Osteocyte (in vitro differentiated cells): ENCODE results near the gene PARD3B. TPM values are rescaled to one million over a fixed set of nuclear protein-coding genes. Genes with fewer than 3 reads are reported as not detected.

ENCODE experiments used
- DNase-seq: peaks from one replicate; pipeline ENCODE4 v3.0.0; 2021; ENCODE audit warnings: mixed read lengths; ENCODE audit not compliant: unreplicated experiment; ENCODE audit errors: extremely low spot score
- H3K27ac Mint-ChIP-seq: one replicate; pipeline ENCODE4 v1.8.0; 2021; ENCODE audit warnings: mild to moderate bottlenecking, mixed read lengths; ENCODE audit not compliant: unreplicated experiment
- H3K27me3 Mint-ChIP-seq: one replicate; pipeline ENCODE4 v1.8.0; 2021; ENCODE audit warnings: mixed read lengths; ENCODE audit not compliant: unreplicated experiment
- H3K36me3 Mint-ChIP-seq: one replicate; pipeline ENCODE4 v1.8.0; 2021; ENCODE audit warnings: mixed read lengths; ENCODE audit not compliant: unreplicated experiment
- H3K4me1 Mint-ChIP-seq: one replicate; pipeline ENCODE4 v1.8.0; 2021; ENCODE audit warnings: mixed read lengths; ENCODE audit not compliant: unreplicated experiment
- H3K4me3 Mint-ChIP-seq: one replicate; pipeline ENCODE4 v1.8.0; 2021; ENCODE audit warnings: mild to moderate bottlenecking, moderate library complexity, mixed read lengths; ENCODE audit not compliant: unreplicated experiment
- H3K9me3 Mint-ChIP-seq: one replicate; pipeline ENCODE4 v1.8.0; 2021; ENCODE audit warnings: mixed read lengths; ENCODE audit not compliant: unreplicated experiment
- total RNA-seq: library from RNA; stranded (reverse); gene quantifications from 2 replicates; pipeline ENCODE4 v1.2.1, GENCODE V29; 2021
- TF ChIP-seq, protein P1 (sequence below): fragments of 200-600 bp; sonication (generic); IDR thresholded peaks from 2 replicates; pipeline ENCODE4 v1.5.0; 2021; ENCODE audit warnings: antibody characterized with exemption, mild to moderate bottlenecking, moderate library complexity

The PARD3B gene
- total RNA-seq, 1 donor from 2014 or later: 26.7 TPM

DNA sequence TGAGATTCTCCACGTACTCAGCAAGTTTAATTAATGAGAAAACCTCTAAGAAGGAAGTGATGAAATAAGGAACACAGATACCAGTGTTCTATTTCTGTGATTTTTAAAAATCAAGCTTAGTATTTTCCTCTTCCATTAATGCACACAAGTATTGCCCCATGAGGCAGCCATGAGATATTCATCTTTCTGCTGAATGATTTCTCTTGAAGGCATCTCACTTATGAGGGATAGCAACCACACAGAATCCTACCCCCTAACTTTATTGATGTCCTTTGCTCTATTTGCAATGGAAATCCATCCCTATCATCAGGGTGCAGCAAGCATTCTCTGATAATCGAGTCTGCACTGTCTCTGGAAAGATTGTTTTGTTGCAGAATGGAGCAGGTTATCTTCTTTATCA lies 893.0 kb downstream of the PARD3B start:
- no peaks in the 10 kb centered on the region for H3K4me1 Mint-ChIP-seq
- no peaks in the 10 kb centered on the region for H3K27me3 Mint-ChIP-seq
- peaks cover 11% of the 10 kb centered on the region for H3K36me3 Mint-ChIP-seq
- H3K4me3 Mint-ChIP-seq: no peak overlapping the region
- no peak for DNase-seq
- TF ChIP-seq, protein P1, sequence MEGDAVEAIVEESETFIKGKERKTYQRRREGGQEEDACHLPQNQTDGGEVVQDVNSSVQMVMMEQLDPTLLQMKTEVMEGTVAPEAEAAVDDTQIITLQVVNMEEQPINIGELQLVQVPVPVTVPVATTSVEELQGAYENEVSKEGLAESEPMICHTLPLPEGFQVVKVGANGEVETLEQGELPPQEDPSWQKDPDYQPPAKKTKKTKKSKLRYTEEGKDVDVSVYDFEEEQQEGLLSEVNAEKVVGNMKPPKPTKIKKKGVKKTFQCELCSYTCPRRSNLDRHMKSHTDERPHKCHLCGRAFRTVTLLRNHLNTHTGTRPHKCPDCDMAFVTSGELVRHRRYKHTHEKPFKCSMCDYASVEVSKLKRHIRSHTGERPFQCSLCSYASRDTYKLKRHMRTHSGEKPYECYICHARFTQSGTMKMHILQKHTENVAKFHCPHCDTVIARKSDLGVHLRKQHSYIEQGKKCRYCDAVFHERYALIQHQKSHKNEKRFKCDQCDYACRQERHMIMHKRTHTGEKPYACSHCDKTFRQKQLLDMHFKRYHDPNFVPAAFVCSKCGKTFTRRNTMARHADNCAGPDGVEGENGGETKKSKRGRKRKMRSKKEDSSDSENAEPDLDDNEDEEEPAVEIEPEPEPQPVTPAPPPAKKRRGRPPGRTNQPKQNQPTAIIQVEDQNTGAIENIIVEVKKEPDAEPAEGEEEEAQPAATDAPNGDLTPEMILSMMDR: no peak
- H3K27ac Mint-ChIP-seq: no peak overlapping the region
- peaks cover 5% of the 10 kb centered on the region for H3K9me3 Mint-ChIP-seq

DNA sequence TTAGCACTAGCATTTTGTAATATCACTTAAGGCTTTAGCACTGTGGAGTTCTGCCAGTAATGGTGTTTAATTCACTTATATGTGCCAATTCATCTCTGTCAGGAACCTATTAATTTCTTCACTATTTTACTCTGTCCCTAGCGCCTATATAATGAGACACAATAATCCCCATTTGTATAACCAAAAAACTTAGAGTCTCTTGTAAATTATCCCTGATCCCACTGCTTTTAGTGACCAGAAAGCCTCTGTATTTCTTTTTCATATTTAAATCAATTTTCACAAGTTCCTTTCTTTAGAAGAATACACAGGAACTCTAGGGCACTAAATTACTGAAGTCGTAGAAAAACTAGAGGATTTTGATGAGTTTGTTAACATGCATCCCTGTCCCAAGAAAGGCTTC lies 894.3 kb downstream of the PARD3B start:
- Mint-ChIP-seq H3K27me3 (no peaks in the 10 kb centered on the region), H3K4me3 (no peak overlapping the region), H3K9me3 (peaks cover 8% of the 10 kb centered on the region), H3K36me3 (peaks cover 13% of the 10 kb centered on the region), H3K27ac (no peak overlapping the region), H3K4me1 (no peaks in the 10 kb centered on the region)
- DNase-seq: no peak
- TF ChIP-seq, protein P1: no peak

DNA sequence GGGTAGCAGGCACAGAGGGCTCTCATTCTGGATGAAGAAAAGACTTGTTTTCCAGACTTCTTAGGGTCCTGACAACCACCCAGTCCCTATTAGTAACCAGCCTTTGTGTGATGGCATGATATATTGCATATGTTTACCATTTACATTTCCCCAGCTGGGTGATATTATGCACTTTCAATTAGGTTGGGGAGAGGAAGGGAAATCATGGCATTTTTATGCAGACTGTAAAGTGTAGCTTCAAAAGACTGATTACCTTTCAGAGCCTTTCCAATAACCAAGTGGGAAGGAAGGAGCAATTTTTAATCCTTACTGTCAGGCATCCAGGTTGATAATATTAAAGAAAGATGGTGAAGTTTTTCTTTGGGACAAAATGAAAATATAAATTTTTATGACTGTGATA lies 896.2 kb downstream of the PARD3B start:
- DNase-seq: no peak
- TF ChIP-seq, protein P1: no peak
- Mint-ChIP-seq H3K4me3 (no peak overlapping the region), H3K27ac (no peak overlapping the region), H3K36me3 (peaks cover 16% of the 10 kb centered on the region), H3K27me3 (no peaks in the 10 kb centered on the region), H3K9me3 (peaks cover 8% of the 10 kb centered on the region), H3K4me1 (no peaks in the 10 kb centered on the region)

DNA sequence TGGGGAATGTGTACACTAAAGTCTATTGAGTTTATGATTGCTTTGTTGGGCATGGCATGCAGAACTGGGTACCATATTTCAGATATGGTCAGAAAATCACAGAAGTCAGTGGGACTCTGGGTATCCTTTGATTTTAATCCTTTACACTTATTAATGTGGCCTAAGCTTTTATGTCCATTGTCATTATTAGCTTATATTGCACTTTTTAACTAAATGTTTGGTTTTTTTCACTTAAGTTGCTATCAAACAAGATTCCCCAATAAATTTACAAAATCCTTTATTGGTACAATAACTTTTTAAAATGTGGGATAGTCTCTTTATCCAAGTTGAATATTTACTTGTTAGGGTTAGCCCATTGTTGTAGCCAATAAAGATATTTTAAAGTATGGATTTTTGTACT lies 902.9 kb downstream of the PARD3B start:
- no peak for DNase-seq
- TF ChIP-seq, protein P1: no peak
- peaks cover 4% of the 10 kb centered on the region for H3K9me3 Mint-ChIP-seq
- no peaks in the 10 kb centered on the region for H3K27me3 Mint-ChIP-seq
- H3K36me3 Mint-ChIP-seq: peaks cover 9% of the 10 kb centered on the region
- no peak overlapping the region for H3K4me3 Mint-ChIP-seq
- no peaks in the 10 kb centered on the region for H3K4me1 Mint-ChIP-seq
- no peak overlapping the region for H3K27ac Mint-ChIP-seq

DNA sequence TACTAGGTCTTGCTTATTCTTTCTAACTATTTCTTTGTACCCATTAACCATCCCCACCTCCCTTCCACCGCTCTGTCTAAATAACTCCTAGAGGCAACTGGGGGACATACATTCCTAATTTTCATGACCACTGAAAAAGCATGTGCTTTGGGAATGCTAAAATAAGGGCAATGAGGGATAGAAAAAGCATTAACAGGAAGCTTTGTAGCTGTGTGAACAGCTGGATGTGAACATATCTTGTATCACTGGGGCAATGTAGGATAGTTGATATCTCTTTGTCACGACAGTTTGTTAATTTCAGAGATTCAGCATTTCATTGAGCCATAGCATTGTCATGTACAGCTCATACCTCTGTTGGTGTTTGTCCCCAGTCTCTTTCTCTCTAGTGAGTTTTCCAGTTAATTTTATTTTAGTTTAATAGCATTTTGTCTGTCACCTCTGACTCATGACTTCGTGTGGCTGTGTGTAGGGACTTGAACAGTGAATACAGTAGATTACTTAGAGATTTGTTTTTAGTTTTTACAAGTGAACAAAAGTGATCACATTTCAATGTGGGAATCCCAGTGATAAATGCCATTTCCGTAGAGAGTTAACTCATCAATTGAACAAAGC lies 906.7 kb downstream of the PARD3B start:
- DNase-seq: no peak
- H3K27me3 Mint-ChIP-seq: no peaks in the 10 kb centered on the region
- no peak overlapping the region for H3K4me3 Mint-ChIP-seq
- no peak overlapping the region for H3K27ac Mint-ChIP-seq
- H3K36me3 Mint-ChIP-seq: no peaks in the 10 kb centered on the region
- no peaks in the 10 kb centered on the region for H3K4me1 Mint-ChIP-seq
- peaks cover 3% of the 10 kb centered on the region for H3K9me3 Mint-ChIP-seq
- TF ChIP-seq, protein P1: no peak
